Stimulated activated CD4-positive, alpha-beta T cell treated with anti-CD3 and anti-CD28 coated beads, Interleukin-15, amount 100 ng/mL, for 1 hour (primary cell): ENCODE measurements around the gene ENAM.
"Not testable (repeated sequence)": the region's sequence is repeated elsewhere in the genome, so short reads cannot be mapped to it uniquely, and the experiment has no call there.

Source experiments
- DNase-seq, 2 donors: peaks; one replicate each; pipeline ENCODE4 v3.0.0-alpha.2; 2020; ENCODE audit warnings: low read depth in 1 of 2, low spot score in 1 of 2

The ENAM gene

GRCh38 chr4:70624226-70624793, 4.2 kb upstream of the ENAM start:
- DNase-seq: no peak

- no peak for DNase-seq
Observed at GRCh38 chr4:70627620-70628019, 924 bp upstream of the ENAM start.

- DNase-seq: no peak
Observed at GRCh38 chr4:70629469-70630090, 1.0 kb downstream of the ENAM start.

GRCh38 chr4:70630162-70630561, 1.6 kb downstream of the ENAM start:
- no peak for DNase-seq

GRCh38 chr4:70632028-70632427, 3.5 kb downstream of the ENAM start:
- no peak for DNase-seq

GRCh38 chr4:70634482-70634881, 5.9 kb downstream of the ENAM start:
- DNase-seq: no peak

GRCh38 chr4:70637239-70637913, 8.8 kb downstream of the ENAM start:
- no peak for DNase-seq

- no peak for DNase-seq
Observed at GRCh38 chr4:70640192-70640591, 11.6 kb downstream of the ENAM start.

GRCh38 chr4:70650741-70651140, 22.2 kb downstream of the ENAM start:
- not testable (repeated sequence) for DNase-seq

- no peak for DNase-seq
Observed at GRCh38 chr4:70651864-70652506, 23.4 kb downstream of the ENAM start.

GRCh38 chr4:70654605-70655011, 26.1 kb downstream of the ENAM start:
- DNase-seq: no peak

GRCh38 chr4:70657326-70657725, 28.8 kb downstream of the ENAM start:
- DNase-seq: no peak

- no peak for DNase-seq
Observed at GRCh38 chr4:70658418-70658817, 29.9 kb downstream of the ENAM start.

- DNase-seq: no peak
Observed at GRCh38 chr4:70660106-70660505, 31.6 kb downstream of the ENAM start.

- DNase-seq: not testable (repeated sequence)
Observed at GRCh38 chr4:70661309-70661922, 32.9 kb downstream of the ENAM start.

- no peak for DNase-seq
Observed at GRCh38 chr4:70666369-70666768, 37.8 kb downstream of the ENAM start, which contains the start of gene JCHAIN. TSS of gene JCHAIN (minus strand) at chr4:70666508. CDS start at chr4:70666490, 18 bp downstream.

- no peak for DNase-seq
Observed at GRCh38 chr4:70667740-70668535, 39.4 kb downstream of the ENAM start.

- DNase-seq: no peak
Observed at GRCh38 chr4:70670332-70671014, 41.9 kb downstream of the ENAM start.

- no peak for DNase-seq
Observed at GRCh38 chr4:70671091-70671490, 42.5 kb downstream of the ENAM start.

- DNase-seq: no peak
Observed at GRCh38 chr4:70674191-70674590, 45.6 kb downstream of the ENAM start.
